Bronchial epithelial cell (primary cell): ENCODE measurements around the gene SHISAL1. TPM values are rescaled to one million over a fixed set of nuclear protein-coding genes. Genes with fewer than 3 reads are reported as not detected.

ENCODE experiments used
- DNase-seq: peaks from one replicate; pipeline ENCODE4 v3.0.0-alpha.2; 2010; ENCODE audit warnings: low read depth
- FAIRE-seq: peaks from 2 replicates; lab custom pipeline; 2011; peaks lifted over from hg19 to GRCh38; lab: Jason Lieb, UNC
- H3K27me3 ChIP-seq: 2 replicates; pipeline ENCODE4 v1.5.1; 2011; ENCODE audit warnings: low read length; ENCODE audit not compliant: control insufficient read depth, insufficient read depth
- H3K36me3 ChIP-seq: 2 replicates; pipeline ENCODE4 v1.5.1; 2011; ENCODE audit warnings: low read length; ENCODE audit not compliant: control insufficient read depth, insufficient read depth
- H3K4me3 ChIP-seq: 2 replicates; pipeline ENCODE4 v1.5.1; 2011; ENCODE audit warnings: mild to moderate bottlenecking, low read depth, low read length, control low read depth
- CTCF ChIP-seq: IDR thresholded peaks from 2 replicates; pipeline ENCODE4 v1.5.1; 2011; ENCODE audit warnings: mild to moderate bottlenecking, moderate library complexity, low read length, control low read depth, inconsistent platforms; ENCODE audit not compliant: insufficient read depth, severe bottlenecking
- total RNA-seq: library from RNA; depleted of rRNA; stranded (reverse); fragments of >200 nt; gene quantifications from 2 replicates; pipeline ENCODE4 v1.2.1, GENCODE V29; 2014

Gene SHISAL1
- total RNA-seq, 1 donor from 2014 or later, result 0.26 TPM

- TF ChIP-seq CTCF, result no peak
- H3K4me3 ChIP-seq, result no peak overlapping the region
- FAIRE-seq (no peak), DNase-seq (no peak)
- H3K36me3 ChIP-seq, result no peaks in the 10 kb centered on the region
- H3K27me3 ChIP-seq, result peaks cover 8% of the 10 kb centered on the region
Observed at GRCh38 chr22:44342347-44342956, 29.7 kb upstream of the SHISAL1 start.

- Histone ChIP-seq H3K27me3 (peaks cover 8% of the 10 kb centered on the region), H3K4me3 (no peak overlapping the region), H3K36me3 (no peaks in the 10 kb centered on the region)
- DNase-seq, result no peak
- FAIRE-seq, result no peak
- TF ChIP-seq CTCF, result no peak
Observed at GRCh38 chr22:44341431-44342346, 28.9 kb upstream of the SHISAL1 start.

GRCh38 chr22:44340271-44341239, 27.8 kb upstream of the SHISAL1 start:
- Histone ChIP-seq H3K4me3 (no peak overlapping the region), H3K27me3 (peaks cover 8% of the 10 kb centered on the region), H3K36me3 (no peaks in the 10 kb centered on the region)
- DNase-seq (no peak), FAIRE-seq (no peak)
- TF ChIP-seq CTCF, result no peak

- FAIRE-seq (no peak), DNase-seq (no peak)
- Histone ChIP-seq H3K27me3 (peaks cover 8% of the 10 kb centered on the region), H3K4me3 (no peak overlapping the region), H3K36me3 (no peaks in the 10 kb centered on the region)
- no peak for TF ChIP-seq CTCF
Observed at GRCh38 chr22:44338906-44339305, 26.2 kb upstream of the SHISAL1 start.

- Histone ChIP-seq H3K4me3 (no peak overlapping the region), H3K36me3 (no peaks in the 10 kb centered on the region), H3K27me3 (peaks cover 9% of the 10 kb centered on the region)
- no peak for TF ChIP-seq CTCF
- FAIRE-seq (no peak), DNase-seq (no peak)
Observed at GRCh38 chr22:44338177-44338810, 25.5 kb upstream of the SHISAL1 start.
